ENCODE data around the gene LMNA.
"Not testable (repeated sequence)": the region's sequence is repeated elsewhere in the genome, so short reads cannot be mapped to it uniquely, and the experiment has no call there.

LMNA gene

DNA sequence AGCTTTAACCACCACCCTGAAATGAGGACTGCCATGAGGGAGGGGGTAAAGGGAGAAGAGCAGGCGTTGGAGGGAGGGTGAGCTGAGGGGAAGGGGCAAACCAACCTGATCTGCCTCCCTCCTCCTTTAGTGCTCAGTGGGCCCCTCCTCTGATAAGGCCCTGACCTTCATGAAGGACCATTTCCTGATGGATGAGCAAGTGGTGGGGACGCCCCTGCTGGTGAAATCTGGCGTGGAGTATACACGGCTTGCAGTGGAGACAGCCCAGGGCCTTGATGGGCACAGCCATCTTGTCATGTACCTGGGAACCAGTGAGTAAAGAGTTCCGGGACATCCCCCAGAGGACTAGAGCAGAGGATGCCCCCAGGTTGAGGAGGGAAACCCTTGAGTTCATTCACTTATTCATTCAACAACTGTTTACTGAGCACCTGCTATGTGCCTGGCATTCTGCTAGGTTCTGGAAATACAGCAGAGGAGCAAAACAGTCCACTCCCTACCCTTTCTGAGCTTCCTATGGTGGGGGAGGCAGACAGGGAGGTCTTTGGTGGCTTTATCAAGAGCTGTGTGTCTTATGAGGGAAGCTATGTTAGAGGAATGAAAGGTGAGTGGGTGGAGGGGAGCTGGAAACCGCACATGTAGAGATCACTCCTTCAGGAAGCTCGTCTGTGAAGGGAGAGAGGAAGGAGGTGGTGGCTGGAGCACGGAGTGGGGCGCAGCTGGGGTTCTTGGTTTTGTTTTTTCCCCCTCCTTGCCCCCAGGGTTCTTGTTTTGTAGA is 58.4 kb downstream of the LMNA start:
- DNase-seq: no peak

DNA sequence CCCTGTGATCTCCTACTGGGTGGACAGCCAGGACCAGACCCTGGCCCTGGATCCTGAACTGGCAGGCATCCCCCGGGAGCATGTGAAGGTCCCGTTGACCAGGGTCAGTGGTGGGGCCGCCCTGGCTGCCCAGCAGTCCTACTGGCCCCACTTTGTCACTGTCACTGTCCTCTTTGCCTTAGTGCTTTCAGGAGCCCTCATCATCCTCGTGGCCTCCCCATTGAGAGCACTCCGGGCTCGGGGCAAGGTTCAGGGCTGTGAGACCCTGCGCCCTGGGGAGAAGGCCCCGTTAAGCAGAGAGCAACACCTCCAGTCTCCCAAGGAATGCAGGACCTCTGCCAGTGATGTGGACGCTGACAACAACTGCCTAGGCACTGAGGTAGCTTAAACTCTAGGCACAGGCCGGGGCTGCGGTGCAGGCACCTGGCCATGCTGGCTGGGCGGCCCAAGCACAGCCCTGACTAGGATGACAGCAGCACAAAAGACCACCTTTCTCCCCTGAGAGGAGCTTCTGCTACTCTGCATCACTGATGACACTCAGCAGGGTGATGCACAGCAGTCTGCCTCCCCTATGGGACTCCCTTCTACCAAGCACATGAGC is 62.2 kb downstream of the LMNA start:
- no peak for DNase-seq

DNA sequence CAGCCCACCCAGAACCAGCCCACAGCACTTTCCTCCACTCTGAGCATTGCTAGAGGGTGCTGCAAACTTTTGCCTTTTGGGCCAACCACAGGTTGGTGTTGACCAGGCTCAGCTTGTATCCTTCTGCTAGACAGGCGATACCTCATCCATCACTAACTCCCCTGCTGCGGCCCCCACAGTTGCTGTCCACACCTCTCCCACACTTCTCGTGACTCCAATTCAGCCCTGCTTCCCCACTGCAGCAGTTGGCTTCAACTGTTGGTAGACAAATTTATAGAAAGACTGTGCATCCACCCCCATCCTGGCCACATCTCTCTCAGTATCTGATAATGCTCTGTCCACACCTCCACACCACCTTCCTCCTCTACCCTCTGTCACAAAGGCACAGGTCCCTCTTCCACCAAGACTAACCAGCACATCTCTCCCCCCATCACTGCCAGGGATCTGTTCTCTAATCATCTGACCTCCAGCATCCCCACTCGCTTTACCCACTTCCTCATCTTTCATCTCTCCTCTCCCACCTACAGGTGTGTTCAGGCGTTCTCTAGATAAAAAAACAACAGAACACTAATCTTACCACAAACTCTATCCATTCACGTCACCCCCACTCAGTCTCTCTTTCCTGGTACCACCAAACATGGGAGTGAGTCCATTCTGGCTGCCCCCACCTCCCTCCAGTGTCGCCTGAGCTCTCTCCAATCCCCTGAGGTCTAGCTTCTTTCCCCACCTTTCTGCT is 63.6 kb downstream of the LMNA start:
- DNase-seq: no peak

DNA sequence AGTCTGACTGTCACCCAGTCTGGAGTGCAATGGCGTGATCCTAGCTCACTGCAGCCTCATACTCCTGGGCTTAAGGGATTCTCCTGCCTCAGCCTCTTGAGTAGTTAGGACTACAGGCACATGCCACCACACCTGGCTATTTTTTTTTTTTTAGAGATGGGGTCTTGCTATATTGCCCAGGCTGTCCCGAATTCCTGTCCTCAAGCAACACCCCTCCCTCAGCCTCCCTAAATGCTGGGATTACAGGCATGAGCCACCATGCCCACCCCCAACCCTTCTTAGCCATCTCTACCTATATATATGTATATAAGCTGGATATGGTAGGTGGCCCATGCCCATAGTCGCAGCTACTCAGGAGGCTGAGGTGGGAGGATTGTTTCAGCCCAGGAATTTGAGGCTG is 66.0 kb downstream of the LMNA start:
- no peak for DNase-seq

GRCh38 chr1:156181391-156181924 is 66.9 kb downstream of the LMNA start:
- DNase-seq: not testable (repeated sequence)

DNA sequence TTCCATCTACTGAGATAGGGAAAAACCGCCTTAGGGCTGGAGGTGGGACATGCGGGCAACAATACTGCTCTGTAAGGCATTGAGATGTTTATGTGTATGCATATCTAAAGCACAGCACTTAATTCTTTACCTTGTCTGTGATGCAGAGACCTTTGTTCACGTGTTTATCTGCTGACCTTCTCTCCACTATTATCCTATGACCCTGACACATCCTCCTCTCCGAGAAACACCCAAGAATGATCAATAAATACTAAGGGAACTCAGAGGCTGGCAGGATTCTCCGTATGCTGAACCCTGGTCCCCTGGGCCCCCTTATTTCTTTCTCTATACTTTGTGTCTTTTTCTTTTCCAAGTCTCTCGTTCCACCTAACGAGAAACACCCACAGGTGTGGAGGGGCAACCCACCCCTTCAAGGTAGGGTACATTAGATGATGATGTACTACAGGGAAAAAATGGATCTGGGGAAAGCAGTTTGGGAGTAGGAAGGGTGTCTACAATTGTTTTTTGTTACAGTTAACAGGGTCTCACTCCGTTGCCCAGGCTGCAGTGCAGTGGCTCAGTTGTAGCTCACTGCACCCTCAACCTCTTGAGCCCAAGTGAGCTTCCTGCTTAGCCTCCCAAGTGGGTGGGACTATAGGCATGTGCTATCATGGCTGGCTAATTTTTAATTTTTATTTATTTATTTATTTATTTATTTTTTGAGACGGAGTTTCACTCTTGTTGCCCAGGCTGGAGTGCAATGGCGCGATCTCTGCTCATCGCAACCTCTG is 67.7 kb downstream of the LMNA start:
- DNase-seq: not testable (repeated sequence)

- not testable (repeated sequence) for DNase-seq
These were observed 72.1 kb downstream of the LMNA start for GRCh38 chr1:156186347-156187177.
